HUES6 (cell line): ENCODE results near the gene ACIN1.

ENCODE experiments used
- H3K27ac ChIP-seq: 2 replicates; pipeline ENCODE4 v1.7.0; 2013; ENCODE audit warnings: low read depth, mild to moderate bottlenecking, low read length, inconsistent platforms
- H3K27me3 ChIP-seq: 2 replicates; pipeline ENCODE4 v1.6.1; 2013; ENCODE audit warnings: low read length; ENCODE audit not compliant: control insufficient read depth, insufficient read depth
- H3K36me3 ChIP-seq: 2 replicates; pipeline ENCODE4 v1.6.1; 2013; ENCODE audit warnings: low read length; ENCODE audit not compliant: control insufficient read depth, insufficient read depth
- H3K4me1 ChIP-seq: 2 replicates; pipeline ENCODE4 v1.6.1; 2013; ENCODE audit warnings: low read length; ENCODE audit not compliant: control insufficient read depth, insufficient read depth
- H3K4me3 ChIP-seq: 2 replicates; pipeline ENCODE4 v1.5.1; 2013; ENCODE audit warnings: low read depth, low read length
- H3K9ac ChIP-seq: one replicate; pipeline ENCODE4 v1.6.1; 2013; ENCODE audit warnings: mild to moderate bottlenecking, low read length
- H3K9me3 ChIP-seq: 2 replicates; pipeline ENCODE4 v1.6.1; 2013; ENCODE audit warnings: low read depth, low read length; ENCODE audit not compliant: control insufficient read depth, insufficient read depth

ACIN1 gene

DNA sequence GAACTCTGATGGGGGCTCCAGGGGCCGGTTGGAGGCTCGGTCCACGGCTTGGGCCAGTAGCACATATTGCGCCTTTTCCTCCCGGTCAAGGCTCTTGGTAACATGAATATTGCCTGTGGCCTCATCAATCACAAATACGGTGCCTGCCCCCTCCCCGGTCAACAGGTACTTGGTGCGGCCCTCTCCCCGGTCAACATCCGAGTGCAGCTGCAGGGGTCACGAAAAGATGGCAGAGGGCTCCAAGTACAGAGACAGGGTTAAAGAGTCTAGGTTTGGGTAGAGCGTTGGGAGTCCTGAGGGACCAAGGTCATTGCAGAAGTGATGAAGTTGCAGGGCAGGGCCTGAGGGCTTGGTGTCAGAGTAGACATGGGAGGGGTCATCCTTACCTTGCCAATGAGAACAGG is 39.8 kb downstream of the ACIN1 start:
- Histone ChIP-seq H3K9ac (no peak overlapping the region), H3K4me3 (no peak overlapping the region), H3K27ac (no peak overlapping the region), H3K36me3 (peaks cover 31% of the 10 kb centered on the region), H3K27me3 (peaks cover 4% of the 10 kb centered on the region; the same call in 1 of the 2 replicates), H3K9me3 (no peaks in the 10 kb centered on the region), H3K4me1 (peaks cover 19% of the 10 kb centered on the region)

DNA sequence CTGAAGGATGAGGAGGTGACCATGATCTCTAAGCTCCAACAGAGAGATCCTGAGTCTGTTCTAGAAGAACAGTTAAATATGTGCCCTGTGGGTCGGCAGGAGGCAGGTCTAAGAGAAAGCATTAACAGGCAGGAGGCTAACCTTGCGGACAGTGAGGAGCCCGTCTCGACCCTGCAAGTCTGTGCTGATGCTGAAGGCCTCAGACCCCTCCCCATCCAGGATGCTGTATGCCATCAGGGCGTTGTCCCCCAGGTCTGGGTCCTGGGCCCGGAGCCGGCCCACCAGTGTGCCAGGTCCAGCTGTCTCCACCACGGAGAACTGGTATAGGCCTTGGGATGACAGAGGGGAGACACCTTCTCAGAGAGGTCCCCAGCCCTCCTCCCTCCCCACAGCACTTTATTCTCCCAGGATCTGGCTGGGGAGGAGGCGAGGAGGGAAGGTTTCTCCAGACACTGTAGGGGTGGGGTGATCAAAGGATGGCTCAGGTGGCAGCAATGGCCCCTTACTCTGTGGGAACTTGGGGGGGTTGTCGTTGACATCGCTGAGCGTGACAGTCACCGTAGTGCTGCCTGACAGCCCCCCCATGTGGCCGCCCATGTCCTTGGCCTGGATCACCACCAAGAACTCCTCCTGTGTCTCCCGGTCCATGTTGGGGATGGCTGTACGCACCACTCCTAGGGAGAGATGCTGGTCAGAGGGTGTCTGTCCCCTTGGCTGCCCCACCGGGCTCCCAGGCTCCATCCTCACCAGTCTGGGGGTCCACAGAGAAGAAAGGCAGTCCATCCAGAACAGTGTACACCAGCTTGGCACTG is 40.7 kb downstream of the ACIN1 start:
- H3K36me3 ChIP-seq: peaks cover 32% of the 10 kb centered on the region
- peaks cover 19% of the 10 kb centered on the region for H3K4me1 ChIP-seq
- H3K27me3 ChIP-seq: peaks cover 4% of the 10 kb centered on the region; the same call in 1 of the 2 replicates
- H3K4me3 ChIP-seq: no peak overlapping the region
- H3K9me3 ChIP-seq: no peaks in the 10 kb centered on the region
- H3K27ac ChIP-seq: no peak overlapping the region
- no peak overlapping the region for H3K9ac ChIP-seq

DNA sequence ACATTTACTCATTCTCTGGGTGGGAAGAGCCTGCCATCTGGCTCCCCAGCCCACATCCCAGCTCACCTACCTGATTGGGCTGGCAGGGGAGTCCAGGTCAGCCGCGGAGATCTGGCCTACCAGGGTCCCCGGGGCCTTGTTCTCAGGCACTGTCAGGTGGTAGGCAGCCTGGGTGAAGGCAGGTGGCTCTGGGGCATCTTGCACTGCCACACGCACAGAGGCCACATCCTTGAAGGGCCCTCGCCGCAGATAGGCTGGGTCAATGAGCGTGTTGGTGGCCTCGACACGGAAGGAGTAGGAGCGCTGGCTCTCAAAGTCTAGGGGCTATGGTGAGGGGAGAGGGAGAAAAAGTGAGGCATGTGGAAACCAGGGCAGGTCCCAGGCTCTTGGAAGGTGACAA is 41.5 kb downstream of the ACIN1 start:
- peaks cover 4% of the 10 kb centered on the region; the same call in 1 of the 2 replicates for H3K27me3 ChIP-seq
- peaks cover 19% of the 10 kb centered on the region for H3K4me1 ChIP-seq
- no peak overlapping the region for H3K27ac ChIP-seq
- no peak overlapping the region for H3K9ac ChIP-seq
- H3K36me3 ChIP-seq: peaks cover 32% of the 10 kb centered on the region
- no peak overlapping the region for H3K4me3 ChIP-seq
- H3K9me3 ChIP-seq: no peaks in the 10 kb centered on the region

DNA sequence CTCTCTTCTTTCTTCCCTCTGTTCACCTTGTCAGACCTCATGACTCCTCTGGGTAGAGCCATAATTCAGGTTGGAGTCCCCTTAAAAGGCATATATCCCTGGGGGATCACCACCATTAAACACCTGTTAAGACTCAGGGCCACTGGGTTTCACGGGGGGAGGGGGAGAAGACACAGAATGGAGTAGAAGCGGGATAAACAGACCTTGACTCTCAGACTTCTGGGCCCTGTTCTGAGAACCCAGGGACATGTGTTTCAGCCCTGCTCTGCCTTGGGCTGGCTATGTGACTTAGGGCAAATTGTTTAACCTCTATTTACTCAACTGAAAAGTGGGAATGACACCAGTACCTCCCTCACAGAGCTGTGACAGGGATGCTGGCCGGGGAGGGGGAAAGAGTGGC is 42.3 kb downstream of the ACIN1 start:
- peaks cover 32% of the 10 kb centered on the region for H3K36me3 ChIP-seq
- H3K27ac ChIP-seq: no peak overlapping the region
- no peak overlapping the region for H3K4me3 ChIP-seq
- no peak overlapping the region for H3K9ac ChIP-seq
- no peaks in the 10 kb centered on the region for H3K9me3 ChIP-seq
- peaks cover 4% of the 10 kb centered on the region; the same call in 1 of the 2 replicates for H3K27me3 ChIP-seq
- peaks cover 19% of the 10 kb centered on the region for H3K4me1 ChIP-seq

DNA sequence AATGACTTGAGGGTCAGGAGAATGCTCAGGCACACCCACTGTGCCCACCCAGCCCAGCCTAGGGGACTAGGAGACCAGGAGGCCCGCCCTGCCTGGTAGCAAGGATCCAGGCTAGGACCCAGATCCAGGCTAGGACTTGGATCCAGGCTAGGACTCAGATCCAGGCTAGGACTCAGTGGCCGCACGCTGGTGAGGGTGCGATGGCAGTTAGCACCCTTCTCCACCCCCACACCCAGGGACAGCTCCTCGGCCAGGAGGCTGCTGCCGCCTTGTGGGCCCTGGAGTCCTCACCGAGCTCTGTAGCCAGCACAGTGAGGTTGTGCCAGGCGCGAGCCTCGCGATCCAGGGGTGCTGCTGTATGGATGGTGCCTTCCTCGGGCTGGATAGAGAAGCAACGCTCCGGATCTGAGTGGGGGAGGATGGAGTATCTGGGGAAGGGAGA is 42.7 kb downstream of the ACIN1 start:
- Histone ChIP-seq H3K27ac (no peak overlapping the region), H3K36me3 (peaks cover 32% of the 10 kb centered on the region), H3K9me3 (no peaks in the 10 kb centered on the region), H3K9ac (no peak overlapping the region), H3K4me3 (no peak overlapping the region), H3K4me1 (peaks cover 20% of the 10 kb centered on the region), H3K27me3 (peaks cover 4% of the 10 kb centered on the region; the same call in 1 of the 2 replicates)

DNA sequence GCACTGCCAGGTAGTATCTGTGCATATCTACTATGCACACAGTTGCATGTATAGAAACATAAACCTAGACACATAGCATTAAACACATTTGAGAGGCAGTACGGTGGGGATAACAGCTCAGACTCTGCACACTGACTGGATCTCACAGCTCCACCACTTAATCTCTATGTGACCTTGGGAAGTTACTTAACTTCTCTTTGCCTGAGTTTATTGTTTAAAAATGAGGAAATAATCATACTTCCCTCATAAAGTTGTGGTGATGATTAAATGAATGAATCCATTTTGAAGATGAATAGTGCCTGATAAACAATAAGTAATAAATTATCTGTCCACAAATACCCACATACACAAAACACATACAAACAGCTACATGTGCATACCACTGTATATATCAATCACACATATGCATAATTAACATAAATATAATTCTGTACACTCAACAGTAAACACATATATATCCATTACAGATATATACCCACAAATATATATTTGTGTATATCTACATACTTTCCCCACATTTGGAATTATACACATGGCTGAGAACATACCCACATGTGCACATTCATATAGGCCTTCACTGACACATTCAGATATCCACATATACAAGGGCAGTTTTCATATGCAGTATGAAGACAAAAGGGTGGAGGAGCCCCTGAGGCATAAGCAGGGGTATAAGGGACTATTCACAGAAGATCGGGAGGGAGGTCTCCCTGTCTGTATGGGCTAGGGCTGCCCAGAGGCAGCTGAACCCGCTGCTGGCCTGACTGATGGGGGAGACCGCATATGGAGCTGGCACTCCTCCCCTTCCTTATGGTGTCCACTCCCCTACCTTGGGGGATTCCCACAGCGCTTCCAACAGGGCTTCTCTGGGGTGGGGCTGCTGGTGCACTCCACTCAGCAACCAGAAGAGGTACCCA is 43.5 kb downstream of the ACIN1 start:
- Histone ChIP-seq H3K4me3 (no peak overlapping the region), H3K27me3 (no peaks in the 10 kb centered on the region), H3K9ac (no peak overlapping the region), H3K4me1 (peaks cover 17% of the 10 kb centered on the region), H3K36me3 (peaks cover 32% of the 10 kb centered on the region), H3K27ac (no peak overlapping the region), H3K9me3 (no peaks in the 10 kb centered on the region)

DNA sequence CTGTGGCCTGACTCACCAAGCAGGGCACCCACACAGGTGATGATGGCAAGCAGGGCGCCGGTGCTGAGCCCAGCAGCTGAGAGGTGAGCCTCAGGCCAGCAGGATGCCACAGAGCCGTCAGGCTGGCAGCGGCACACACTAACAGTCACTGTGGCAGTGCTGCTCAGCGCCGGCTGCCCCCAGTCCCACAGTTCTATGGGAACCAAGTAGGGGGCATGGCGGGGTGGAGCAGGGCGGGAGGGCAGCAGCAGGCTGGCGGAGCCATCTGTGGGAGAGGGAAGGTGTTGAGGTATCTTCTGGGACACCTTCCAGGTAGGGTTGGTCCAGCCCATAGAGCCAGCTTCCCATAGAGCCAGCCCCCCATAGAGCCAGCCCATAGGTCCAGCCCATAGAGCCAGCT is 45.9 kb downstream of the ACIN1 start:
- no peak overlapping the region for H3K27ac ChIP-seq
- H3K9ac ChIP-seq: no peak overlapping the region
- peaks cover 20% of the 10 kb centered on the region; the same call in 1 of the 2 replicates for H3K4me1 ChIP-seq
- peaks cover 28% of the 10 kb centered on the region for H3K36me3 ChIP-seq
- H3K27me3 ChIP-seq: no peaks in the 10 kb centered on the region
- no peak overlapping the region for H3K4me3 ChIP-seq
- H3K9me3 ChIP-seq: no peaks in the 10 kb centered on the region

DNA sequence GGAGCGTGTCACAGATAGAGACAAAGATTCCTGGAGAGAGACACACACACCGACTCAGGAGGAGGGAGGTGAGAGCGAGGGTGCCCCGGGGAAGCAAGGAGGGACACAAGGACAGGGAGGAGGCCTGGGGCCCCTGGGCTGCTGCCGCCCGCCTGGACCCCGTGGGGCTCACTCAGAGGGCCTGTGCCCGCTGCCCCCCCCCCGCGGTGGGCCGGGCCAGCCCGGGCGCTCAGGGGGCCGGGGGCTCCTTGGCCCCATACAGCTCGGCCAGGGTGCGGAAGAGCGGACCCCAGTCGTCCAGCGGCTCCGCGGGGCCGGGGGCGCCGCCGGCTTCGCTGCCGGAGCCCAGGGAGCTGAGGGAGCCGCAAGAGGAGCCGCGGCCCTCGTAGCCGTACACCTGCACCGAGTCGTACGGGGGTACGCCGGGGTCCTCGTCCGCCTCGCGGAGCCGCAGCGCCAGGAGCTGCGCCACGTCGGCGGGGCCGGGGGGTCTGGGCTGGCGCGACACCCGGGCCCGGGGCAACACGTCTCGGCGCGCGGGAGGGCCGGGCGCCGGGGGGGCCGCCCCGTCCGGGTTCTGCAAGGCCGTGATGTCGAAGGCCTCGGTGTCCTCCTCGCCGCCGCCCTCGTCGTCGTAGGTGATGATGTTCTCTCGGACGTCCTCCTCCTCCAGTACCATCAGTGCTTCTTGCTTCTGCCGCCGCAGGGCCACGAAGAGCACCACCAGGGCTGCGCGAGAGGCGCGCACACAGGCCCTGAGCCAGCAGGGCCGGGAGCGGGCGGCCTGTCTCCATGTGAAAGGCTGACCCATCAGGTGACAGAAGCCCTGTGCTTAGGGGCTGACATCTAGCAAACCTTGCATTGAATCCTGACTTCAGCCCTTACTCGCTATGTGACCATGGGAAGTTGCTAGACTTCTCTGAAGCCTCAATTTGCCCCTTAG is 46.9 kb downstream of the ACIN1 start:
- Histone ChIP-seq H3K4me1 (peaks cover 21% of the 10 kb centered on the region; the same call in 1 of the 2 replicates), H3K4me3 (no peak overlapping the region), H3K27ac (no peak overlapping the region), H3K9ac (no peak overlapping the region), H3K9me3 (no peaks in the 10 kb centered on the region), H3K36me3 (peaks cover 25% of the 10 kb centered on the region), H3K27me3 (no peaks in the 10 kb centered on the region)

DNA sequence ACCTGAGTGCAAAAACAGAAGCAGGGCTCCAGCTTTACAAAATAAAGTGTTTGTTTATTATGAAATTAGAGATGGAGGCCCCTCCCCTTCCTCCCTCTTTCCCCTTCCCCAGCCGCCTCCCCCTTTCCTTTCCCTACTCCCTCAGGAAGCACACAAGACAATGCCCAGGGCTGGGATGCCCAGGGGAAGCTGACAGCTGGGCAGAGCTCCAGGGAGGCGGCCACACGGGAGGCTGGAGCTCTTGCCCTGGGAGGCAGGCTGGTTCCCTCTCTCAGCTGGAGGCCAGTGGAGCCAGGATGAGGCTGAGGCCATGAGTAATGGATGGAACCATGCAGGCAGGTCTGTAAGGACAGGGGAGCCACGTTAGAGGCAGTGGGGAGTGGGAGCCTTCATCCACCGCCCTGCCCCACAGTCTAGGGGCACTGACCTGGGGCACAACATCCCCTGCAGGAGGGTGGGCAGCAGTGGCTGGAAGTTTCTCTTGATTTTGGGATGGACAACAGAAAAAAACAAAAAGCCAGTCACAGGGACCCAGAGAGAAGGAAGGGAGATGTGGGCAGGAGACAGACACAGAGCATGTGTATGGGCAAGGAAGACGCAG is 47.8 kb downstream of the ACIN1 start:
- Histone ChIP-seq H3K27me3 (no peaks in the 10 kb centered on the region), H3K4me3 (no peak overlapping the region), H3K36me3 (peaks cover 21% of the 10 kb centered on the region), H3K27ac (no peak overlapping the region), H3K9ac (no peak overlapping the region), H3K9me3 (no peaks in the 10 kb centered on the region), H3K4me1 (peaks cover 17% of the 10 kb centered on the region; the same call in 1 of the 2 replicates)
